ENCODE results near the gene BCO1.
A peak's percentile ranks its signal among the peaks of the same experiment; 100 is the strongest.

BCO1 gene

GRCh38 chr16:81238296-81239011, at the start of gene BCO1:
TSS of gene BCO1 (plus strand) at chr16:81238689. CDS start at chr16:81238909, 220 bp downstream.
- DNase-seq (ENCODE audit: low read depth): no peak
- no peak within 1 kb of the TSS for H3K4me3 ChIP-seq (ENCODE audit: low read depth, low read length)
- TF ChIP-seq, protein P1, sequence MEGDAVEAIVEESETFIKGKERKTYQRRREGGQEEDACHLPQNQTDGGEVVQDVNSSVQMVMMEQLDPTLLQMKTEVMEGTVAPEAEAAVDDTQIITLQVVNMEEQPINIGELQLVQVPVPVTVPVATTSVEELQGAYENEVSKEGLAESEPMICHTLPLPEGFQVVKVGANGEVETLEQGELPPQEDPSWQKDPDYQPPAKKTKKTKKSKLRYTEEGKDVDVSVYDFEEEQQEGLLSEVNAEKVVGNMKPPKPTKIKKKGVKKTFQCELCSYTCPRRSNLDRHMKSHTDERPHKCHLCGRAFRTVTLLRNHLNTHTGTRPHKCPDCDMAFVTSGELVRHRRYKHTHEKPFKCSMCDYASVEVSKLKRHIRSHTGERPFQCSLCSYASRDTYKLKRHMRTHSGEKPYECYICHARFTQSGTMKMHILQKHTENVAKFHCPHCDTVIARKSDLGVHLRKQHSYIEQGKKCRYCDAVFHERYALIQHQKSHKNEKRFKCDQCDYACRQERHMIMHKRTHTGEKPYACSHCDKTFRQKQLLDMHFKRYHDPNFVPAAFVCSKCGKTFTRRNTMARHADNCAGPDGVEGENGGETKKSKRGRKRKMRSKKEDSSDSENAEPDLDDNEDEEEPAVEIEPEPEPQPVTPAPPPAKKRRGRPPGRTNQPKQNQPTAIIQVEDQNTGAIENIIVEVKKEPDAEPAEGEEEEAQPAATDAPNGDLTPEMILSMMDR (IDR thresholded peaks at IDR 0.05; ENCODE audit: low read depth, low read length): no peak
- no peak for TF ChIP-seq MYC (IDR thresholded peaks at IDR 0.05; ENCODE audit: low read depth, low read length)
- no peak for TF ChIP-seq POLR2A (IDR thresholded peaks at IDR 0.05; ENCODE audit: extremely low read depth, insufficient read length)
- TF ChIP-seq, protein P2, sequence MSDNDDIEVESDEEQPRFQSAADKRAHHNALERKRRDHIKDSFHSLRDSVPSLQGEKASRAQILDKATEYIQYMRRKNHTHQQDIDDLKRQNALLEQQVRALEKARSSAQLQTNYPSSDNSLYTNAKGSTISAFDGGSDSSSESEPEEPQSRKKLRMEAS (IDR thresholded peaks at IDR 0.05; ENCODE audit: low read depth, low read length): no peak

- no peak overlapping the region for H3K4me3 ChIP-seq (ENCODE audit: low read depth, low read length)
- TF ChIP-seq POLR2A (IDR thresholded peaks at IDR 0.05; ENCODE audit: extremely low read depth, insufficient read length) (no peak), MYC (IDR thresholded peaks at IDR 0.05; ENCODE audit: low read depth, low read length) (no peak)
- TF ChIP-seq, protein P2 (IDR thresholded peaks at IDR 0.05; ENCODE audit: low read depth, low read length): no peak
- TF ChIP-seq, protein P1 (IDR thresholded peaks at IDR 0.05; ENCODE audit: low read depth, low read length): no peak
- DNase-seq (ENCODE audit: low read depth): no peak
These were observed 49.3 kb upstream of the BCO1 start for GRCh38 chr16:81189100-81189664.

GRCh38 chr16:81190667-81191066, 47.8 kb upstream of the BCO1 start:
- TF ChIP-seq, protein P2 (IDR thresholded peaks at IDR 0.05; ENCODE audit: low read depth, low read length): no peak
- TF ChIP-seq, protein P1 (IDR thresholded peaks at IDR 0.05; ENCODE audit: low read depth, low read length): no peak
- no peak for TF ChIP-seq MYC (IDR thresholded peaks at IDR 0.05; ENCODE audit: low read depth, low read length)
- TF ChIP-seq POLR2A (IDR thresholded peaks at IDR 0.05; ENCODE audit: extremely low read depth, insufficient read length): no peak
- DNase-seq (ENCODE audit: low read depth): peak; percentile 26

DNA sequence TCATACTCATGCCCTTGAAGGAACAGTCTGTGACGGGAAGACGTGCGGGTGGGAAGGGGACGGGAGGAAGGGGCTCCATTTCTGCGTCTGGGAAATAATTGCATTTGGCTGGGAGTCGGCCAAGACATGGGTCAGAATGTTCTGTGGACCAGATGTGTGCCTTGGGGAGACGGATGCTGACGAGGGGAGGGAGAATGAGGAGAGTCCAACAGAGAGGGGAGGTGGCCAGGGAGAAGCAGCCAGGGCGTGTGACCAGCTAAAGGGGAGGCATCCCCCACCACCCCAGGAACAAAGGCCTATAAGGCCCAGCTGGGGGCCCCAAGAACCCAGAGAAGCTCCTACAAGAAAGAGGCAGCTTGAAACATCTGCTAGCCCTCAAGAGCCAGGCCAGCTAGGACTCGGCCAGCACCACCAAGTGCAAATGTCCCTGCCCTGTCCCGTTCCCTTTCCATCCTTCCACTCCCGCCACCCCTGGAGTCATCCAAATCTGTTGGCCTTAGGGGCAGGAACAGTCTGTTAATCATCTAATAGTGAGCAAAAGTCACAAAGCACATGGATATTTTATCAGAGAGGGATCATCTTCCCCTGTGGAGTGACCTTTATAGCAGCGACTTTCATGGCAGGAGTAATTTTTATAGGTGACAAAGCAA, 42.5 kb upstream of the BCO1 start:
- no peak for TF ChIP-seq MYC (IDR thresholded peaks at IDR 0.05; ENCODE audit: low read depth, low read length)
- TF ChIP-seq, protein P2 (IDR thresholded peaks at IDR 0.05; ENCODE audit: low read depth, low read length): no peak
- no peak for DNase-seq (ENCODE audit: low read depth)
- H3K4me3 ChIP-seq (ENCODE audit: low read depth, low read length): no peak overlapping the region

More at GRCh38 chr16:81190667-81191066, 47.8 kb upstream of the BCO1 start:
- no peak overlapping the region for H3K4me3 ChIP-seq (ENCODE audit: low read depth, low read length)

- no peak overlapping the region for H3K4me3 ChIP-seq (ENCODE audit: low read depth, low read length)
- TF ChIP-seq, protein P2 (IDR thresholded peaks at IDR 0.05; ENCODE audit: low read depth, low read length): no peak
- TF ChIP-seq POLR2A (IDR thresholded peaks at IDR 0.05; ENCODE audit: extremely low read depth, insufficient read length) (no peak), MYC (IDR thresholded peaks at IDR 0.05; ENCODE audit: low read depth, low read length) (no peak)
- TF ChIP-seq, protein P1 (IDR thresholded peaks at IDR 0.05; ENCODE audit: low read depth, low read length): no peak
- DNase-seq (ENCODE audit: low read depth): no peak
These were observed 39.9 kb upstream of the BCO1 start for GRCh38 chr16:81198635-81199034.

DNA sequence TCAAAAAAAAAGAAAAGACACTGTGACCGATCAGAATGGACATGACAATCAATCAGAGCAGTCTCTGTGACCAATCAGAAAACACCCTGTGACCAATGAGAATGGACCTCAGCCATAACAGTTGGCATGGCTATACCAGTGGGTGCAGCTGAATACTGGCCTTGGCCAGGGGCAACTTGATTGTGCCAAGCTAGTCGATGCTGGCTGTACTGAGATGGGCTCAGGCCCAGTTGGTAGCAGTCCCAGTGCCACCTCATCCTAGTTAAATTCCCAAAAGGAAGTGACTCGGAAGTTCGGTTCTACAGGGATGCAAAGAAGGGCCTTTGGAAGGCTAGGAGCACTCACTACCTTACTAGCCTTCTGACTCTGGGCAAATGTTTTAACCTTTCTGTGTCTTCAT, 37.2 kb upstream of the BCO1 start:
- TF ChIP-seq MYC (IDR thresholded peaks at IDR 0.05; ENCODE audit: low read depth, low read length) (no peak), POLR2A (IDR thresholded peaks at IDR 0.05; ENCODE audit: extremely low read depth, insufficient read length) (no peak)
- DNase-seq (ENCODE audit: low read depth): no peak

More for the DNA sequence above, 37.2 kb upstream of the BCO1 start:
- H3K4me3 ChIP-seq (ENCODE audit: low read depth, low read length): no peak overlapping the region
